Epithelial cell of prostate (primary cell): ENCODE results near the gene PEMT.
"Not testable (repeated sequence)": the region's sequence is repeated elsewhere in the genome, so short reads cannot be mapped to it uniquely, and the experiment has no call there.

ENCODE experiments used
- DNase-seq: peaks from one replicate; pipeline ENCODE4 v3.0.0-alpha.2; 2011; ENCODE audit warnings: low read depth, low spot score
- H3K27ac ChIP-seq: fragments of 450-650 bp; 2 replicates; pipeline ENCODE4 v1.5.1; 2017; ENCODE audit warnings: mild to moderate bottlenecking

Gene PEMT

GRCh38 chr17:17467016-17467415, 124.5 kb downstream of the PEMT start:
- DNase-seq = no peak
- no peak overlapping the region for H3K27ac ChIP-seq

- no peak for DNase-seq
- no peak overlapping the region for H3K27ac ChIP-seq
Measured at GRCh38 chr17:17466511-17466910, 125.0 kb downstream of the PEMT start.

GRCh38 chr17:17465878-17466277, 125.6 kb downstream of the PEMT start:
- DNase-seq, H3K27ac ChIP-seq: not testable (repeated sequence)

- no peak overlapping the region for H3K27ac ChIP-seq
- no peak for DNase-seq
Measured at GRCh38 chr17:17463821-17464220, 127.7 kb downstream of the PEMT start.

- no peak for DNase-seq
- no peak overlapping the region for H3K27ac ChIP-seq
Measured at GRCh38 chr17:17462048-17462824, 129.3 kb downstream of the PEMT start.

GRCh38 chr17:17460038-17460437, 131.5 kb downstream of the PEMT start:
- no peak for DNase-seq
- no peak overlapping the region for H3K27ac ChIP-seq

GRCh38 chr17:17457680-17458079, 133.8 kb downstream of the PEMT start:
- DNase-seq = no peak
- no peak overlapping the region for H3K27ac ChIP-seq

GRCh38 chr17:17456251-17456650, 135.3 kb downstream of the PEMT start:
- no peak for DNase-seq
- H3K27ac ChIP-seq = no peak overlapping the region
